NCI-H2029 treated with DMSO at 0.1 percent for 48 hours (cell line): ENCODE data around the gene SPATS2.
"Not testable (repeated sequence)": the region's sequence is repeated elsewhere in the genome, so short reads cannot be mapped to it uniquely, and the experiment has no call there.

Experiments used
- DNase-seq: peaks from one replicate; lab custom pipeline; 2025; lab: John Stamatoyannopoulos, UW

SPATS2 gene

DNA sequence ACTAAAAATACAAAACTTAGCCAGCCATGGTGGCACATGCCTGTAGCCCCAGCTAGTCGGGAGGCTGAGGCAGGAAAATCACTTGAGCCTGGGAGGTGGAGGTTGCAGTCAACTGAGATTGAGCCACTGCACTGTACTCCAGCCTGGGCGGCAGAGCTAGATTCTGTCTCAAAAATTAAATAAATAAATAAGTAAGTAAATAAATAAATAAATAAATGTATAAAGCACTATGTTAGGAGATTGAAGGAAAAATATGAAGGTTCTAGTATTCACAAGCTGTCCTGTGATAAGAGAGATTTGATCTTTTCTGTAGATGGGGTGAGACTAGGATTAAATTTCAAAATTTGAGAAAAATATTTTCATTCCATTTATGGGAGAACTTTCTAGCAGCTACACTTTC, 14.9 kb upstream of the SPATS2 start:
- DNase-seq, result no peak

DNA sequence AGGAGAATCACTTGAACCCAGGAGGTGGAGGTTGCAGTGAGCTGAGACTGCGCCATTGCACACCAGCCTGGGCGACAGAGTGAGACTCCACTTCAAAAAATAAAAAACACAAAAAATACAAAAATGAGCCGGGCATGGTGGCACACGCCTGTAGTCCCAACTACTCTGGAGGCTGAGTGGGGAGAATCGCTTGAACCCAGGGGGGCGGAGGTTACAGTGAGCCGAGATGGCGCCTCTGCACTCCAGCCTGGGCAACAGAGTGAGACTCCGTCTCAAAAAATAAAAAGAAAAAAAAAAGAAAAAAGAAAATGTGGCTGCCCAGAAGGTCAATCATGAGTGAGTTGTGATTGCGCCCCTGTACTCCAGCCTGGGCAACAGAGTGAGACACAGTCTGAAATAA, 11.3 kb upstream of the SPATS2 start:
- no peak for DNase-seq

DNA sequence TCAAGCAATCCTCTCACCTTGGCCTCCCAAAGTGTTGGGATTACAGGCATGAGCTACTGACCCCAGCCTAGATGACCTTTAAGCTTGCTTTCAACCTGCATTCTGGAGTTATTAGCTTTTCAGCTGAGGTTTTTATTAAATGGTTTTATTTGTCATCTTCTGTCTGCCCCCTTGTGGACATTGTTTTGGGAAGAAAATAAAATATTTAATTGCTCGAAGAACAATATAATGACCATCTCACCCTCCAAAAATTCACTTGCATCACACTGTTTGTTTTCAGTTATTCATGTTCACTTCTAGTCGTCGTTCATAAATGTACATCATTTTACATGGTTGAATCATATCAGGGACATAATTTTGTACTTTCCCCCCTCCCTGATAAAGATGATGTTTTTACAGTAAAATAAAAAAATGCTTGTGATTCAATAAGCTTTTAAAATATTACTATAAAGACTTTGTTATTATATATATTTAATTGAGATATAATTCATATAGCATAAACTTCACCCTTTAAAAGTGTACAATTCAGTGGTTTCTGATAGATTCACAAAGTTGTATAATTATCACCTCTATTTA, 10.1 kb upstream of the SPATS2 start:
- DNase-seq, result no peak

DNA sequence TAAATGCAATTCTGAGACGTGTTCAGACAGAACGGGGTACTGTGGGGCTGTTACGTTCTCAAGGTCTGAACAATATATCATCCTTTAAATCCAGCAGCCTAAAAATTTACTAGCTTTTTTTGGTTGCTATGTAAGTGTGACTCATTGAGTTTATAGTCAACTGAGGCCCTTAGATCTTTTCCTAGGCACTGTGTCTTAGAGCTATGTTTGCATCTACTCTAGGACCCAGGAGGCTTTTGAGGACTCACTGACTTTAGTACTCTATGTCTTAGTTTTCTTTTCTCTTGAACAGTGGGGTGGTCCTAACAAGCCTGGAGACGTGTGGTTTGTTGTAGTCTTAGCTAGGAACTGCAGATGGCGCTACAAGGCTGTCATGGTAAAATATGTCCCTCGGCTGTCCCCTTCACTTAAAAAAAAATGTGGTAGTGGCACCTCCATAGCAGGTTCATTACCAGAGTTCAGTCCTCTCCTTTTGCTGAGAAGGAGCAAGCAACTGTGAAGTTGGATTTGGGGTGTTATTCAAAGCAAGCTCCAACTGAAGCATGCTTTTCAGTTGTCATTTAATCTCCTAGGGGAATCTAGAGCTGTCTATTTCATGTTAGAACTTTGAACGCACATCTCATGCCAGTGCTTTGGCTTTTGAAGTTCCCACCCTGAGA, 8.7 kb upstream of the SPATS2 start:
- DNase-seq, result peak; percentile 78

DNA sequence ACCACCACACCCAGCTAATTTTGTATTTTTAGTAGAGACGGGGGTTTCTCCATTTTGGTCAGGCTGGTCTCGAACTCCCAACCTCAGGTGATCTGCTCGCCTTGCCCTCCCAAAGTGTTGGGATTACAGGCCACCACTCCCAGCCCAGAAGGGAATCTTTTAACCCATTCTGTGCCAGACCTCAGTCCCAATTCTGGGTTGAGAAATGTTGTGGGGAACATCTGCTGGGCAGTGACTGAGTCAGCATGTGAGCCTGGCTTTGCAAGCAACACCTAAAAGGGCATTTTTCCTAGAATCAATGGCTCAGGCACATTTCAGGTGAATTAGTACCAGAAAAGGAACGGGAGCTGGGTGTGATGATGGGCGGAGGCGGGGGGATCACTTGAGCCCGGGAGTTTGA, 7.6 kb upstream of the SPATS2 start:
- no peak for DNase-seq

DNA sequence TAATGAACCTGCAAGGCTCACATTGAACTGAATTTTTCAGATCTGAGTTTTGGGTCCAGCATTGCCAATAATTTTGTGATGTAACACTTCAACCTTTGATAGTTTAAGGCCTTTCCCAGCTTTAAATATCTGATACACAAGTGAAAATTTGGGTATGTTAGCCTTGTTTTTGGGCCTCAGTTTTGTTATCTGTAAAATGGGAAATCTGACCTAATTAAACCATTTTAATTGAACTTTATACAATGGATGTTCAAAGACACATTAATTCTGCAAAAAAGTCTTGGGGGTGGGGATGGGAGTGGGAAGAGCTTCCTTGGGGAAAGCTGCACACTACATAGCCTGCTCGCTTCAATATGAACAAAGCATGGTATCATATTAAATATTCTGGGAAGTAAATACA, 5.2 kb upstream of the SPATS2 start:
- DNase-seq, result no peak

DNA sequence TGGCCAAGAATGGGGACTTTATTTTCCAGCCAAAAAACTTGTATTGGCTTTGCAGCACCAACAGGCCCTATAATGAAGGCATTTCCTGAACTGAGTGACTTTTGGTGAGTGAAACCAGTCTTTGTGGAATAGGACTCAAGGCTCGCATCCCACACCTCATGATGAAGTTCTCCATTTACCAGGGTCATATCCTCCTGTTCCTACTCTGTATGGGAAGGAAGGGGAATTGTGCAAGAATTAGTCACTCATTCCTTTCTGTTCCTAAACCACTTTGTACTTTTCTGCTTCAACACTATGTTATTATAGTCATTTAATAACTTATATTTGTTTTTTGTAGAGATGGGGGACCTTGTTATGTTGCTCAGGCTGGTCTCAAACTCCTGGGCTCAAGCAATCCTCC, 2.3 kb upstream of the SPATS2 start:
- DNase-seq, result no peak

DNA sequence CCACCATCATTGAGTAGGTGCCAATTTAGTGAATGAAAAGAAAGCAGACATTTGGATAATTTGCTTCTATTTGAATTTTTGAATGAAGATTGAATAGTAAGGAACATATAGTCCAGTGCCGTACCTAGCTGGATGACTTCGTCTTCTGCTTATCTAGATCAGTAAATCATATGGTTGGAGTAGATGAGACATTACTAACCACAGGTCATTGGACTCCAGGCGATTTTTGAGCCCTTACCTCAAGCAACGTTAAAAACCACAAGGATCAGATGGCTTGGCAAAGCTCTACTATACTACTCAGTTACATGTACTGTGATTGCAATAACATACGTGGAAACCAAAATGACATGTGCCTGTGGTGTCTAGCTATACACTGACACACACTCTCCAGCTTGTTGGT, 1.7 kb upstream of the SPATS2 start:
- no peak for DNase-seq

DNA sequence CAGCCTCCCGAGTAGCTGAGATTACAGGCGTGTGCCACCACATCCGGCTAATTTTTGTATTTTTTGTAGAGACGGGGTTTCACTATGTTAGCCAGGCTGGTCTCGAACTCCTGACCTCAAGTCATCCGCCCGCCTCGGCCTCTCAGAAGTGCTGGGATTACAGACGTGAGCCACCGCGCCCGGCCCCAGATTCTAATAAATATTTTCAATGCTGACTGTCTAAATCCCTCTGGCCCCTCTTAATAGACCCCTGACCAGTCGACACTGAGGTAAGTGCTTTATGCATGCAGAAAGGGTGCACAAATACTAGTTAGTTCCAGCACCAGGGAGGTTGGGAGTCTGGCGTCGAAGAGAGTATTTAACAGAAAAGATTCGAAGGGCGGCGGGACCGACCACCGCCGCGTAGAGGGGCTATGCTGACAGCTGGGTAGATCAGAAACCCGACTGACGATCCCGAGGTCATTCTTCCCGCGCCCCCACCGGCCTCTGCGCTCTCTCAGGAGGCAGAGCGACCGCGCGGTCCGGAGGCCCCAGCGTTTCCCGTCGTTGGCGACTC, 1.1 kb upstream of the SPATS2 start:
- no peak for DNase-seq

DNA sequence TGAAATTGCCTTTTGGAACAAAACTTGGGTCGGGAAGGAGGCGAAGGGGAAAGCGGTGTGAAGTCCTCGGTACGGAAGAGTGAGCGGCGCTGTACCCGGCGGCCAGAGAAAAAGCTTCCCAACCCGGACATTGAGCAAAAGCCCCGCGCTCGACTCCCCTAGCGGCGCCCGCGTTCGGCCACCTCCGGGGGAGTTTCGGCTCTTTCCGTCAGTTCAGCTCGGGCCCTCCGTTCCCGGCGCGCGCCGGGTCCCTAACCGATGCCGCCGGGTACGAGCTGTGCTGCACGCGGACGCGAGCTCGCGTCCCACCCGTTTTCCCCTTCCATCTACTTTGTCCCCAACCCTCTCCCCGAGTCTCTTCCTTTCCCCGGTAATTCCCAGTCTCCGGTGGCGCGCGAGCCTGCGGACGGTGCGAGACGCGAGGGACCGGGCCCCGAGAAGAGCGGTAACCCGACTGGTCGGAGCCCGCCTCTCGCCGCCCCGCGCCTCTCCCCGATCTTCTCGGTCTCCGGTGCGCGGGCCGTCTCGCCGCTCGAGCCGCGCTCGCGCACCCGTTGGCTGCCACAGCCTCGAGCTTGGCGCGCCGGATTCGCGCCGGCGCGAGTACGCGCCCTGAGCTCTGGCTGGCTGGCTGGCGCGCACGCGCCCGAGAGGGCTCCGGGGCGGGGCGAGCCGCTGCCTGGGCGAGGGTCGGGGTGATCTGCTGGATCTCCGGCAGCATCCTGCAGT, 446 bp upstream of the SPATS2 start:
- peak; percentile 79 for DNase-seq

DNA sequence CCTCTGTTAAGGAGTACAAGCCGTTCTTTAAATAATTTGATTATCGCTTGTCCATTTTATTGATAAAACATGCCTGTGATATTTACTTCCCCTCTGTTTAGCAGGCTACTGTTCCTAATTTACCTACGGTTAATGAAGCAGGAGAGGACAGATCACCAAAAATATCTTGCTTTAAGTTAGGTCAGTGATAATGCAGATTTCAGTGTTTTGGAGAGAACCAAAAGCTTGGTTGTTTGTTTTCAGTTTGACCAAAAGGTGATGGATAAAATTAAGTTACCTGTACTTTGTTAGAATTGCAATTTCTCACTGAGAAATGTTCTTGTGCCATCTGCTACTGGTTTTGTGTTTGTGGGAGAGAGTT, 958 bp downstream of the SPATS2 start:
- no peak for DNase-seq

DNA sequence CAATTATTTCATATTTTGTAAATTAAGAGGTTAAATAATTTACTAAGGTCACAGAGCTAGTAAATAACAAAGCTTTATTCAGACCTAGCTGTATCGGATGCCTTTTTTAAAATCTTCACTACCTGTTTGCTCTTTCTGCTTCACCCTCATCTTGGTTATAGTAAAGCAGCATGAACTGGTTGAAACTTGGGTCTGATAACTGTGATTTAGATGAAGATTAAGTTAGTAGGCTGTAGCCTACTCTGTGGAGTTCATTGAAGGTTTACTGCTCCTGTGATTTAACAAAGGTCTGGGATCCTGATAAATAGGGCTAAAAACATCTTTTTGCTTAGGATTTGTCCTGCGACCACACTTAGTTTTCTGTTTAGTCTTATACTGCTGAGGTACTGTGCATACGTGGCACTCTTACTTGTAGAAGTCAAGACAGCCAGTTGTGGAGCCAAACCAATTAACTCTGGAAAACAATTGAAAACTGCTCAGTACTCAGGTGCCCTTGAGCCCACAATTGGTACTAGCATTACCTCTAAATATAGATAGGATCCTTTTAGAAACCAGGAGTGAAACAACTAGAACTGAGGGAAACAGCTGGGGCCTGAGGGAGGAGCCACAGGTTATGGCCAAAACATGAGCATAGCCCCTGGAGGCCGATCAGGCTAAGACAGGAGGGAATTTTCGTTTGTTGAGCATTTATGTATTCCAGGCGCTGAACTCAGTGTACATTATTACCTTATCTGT, 2.3 kb downstream of the SPATS2 start:
- DNase-seq, result peak; percentile 49

DNA sequence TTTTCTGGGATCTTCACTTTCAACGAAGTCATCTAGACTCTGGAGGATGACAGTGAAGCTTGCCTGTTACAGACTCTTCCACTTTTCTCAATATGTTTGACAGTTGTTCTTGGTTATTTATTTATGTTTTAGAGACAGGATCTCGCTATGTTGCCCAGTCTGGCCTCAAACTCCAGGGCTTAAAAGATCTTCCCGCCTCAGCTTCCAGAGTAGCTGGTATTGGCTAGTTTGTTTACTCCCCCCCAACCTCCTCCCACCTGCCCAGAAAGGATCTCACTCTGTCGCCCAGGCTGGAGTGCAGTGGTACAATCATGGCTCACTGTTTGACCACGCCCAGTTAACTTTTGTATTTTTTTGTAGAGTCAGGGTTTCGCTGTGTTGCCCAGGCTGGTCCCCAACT, 3.3 kb downstream of the SPATS2 start:
- DNase-seq, result no peak

DNA sequence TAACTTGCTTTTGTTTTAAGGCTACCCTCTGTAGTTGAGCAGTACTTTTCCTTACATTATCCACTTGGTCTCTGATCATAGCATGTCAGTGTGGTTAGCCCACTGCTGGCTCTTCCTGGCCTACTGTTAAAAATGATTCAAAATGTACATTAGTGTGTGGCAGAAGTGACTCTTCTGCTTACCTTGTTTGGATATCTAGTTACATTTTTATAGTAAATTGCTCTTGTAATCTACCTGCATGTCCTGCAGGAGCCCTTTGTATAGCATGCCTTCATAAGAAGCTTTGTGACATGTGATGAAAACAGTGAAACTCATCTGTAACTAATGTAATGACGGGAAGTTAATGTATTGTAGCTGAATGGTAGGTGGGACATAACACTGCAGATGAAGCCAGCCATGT, 8.1 kb downstream of the SPATS2 start:
- peak; percentile 22 for DNase-seq

DNA sequence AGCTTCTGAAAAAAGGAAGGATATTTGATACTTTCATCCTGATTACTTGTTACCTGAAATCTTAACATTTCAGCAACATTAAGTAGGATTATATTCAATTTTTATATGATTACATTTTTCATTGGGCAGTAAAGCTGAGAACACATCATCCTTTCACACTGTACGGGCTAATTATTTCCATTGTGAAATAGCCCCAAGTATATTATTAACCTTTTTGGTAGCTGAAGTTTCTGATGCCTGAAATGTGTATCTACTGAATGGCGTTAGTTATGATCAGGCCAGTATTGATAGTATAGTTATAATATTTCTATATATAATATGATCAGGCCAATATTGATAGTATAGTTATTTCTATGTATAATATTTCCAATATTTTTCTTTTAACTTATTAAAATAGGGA, 10.1 kb downstream of the SPATS2 start:
- no peak for DNase-seq

DNA sequence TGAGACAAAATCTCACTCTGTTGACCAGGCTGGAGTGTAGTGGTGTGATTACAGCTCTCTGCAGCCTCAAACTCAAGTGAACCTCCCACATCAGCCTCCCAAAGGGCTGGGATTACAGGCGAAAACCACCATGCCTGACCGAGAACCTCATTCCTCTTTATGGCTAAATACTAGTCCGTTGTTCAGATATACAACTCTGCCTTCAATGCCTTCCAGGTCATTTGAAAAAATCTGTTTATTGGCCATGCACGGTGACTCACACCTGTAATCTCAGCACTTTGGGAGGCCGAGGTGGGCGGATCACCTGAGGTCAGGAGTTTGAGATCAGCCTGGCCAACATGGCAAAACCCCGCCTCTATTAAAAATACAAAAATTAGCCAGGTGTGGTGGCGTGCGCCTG, 12.9 kb downstream of the SPATS2 start:
- not testable (repeated sequence) for DNase-seq

DNA sequence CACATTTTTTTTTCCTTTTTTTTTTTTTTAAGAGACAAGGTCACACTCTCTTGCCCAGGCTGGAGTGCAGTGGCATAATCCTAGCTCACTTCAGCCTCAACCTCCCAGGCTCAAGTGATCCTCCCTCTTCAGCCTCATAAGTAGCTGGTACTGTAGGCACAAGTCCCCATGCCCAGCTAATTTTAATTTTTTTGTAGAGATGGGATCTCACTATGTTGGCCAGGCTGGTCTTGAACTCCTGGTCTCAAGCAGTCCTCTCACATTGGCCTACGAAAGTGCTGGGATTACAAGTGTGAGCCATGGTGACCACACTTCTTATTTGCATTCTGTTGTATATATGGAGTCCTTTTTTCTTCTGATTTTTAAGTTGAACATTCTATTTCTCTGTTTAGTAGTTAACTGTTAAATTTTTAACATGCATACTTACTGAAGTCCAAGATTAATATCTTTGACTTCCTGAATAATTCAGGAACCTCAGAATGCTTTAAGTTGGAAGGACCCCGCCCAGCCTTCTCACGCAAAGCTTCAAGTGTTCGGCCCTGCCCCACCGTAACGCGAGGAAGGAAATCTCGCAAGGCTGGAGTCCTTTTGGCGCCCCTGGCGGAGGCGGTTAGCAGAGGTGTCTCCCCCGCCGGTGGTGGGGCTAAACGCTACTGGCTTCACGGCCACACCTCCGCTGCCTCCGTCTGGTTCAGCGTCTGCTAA, 21.6 kb downstream of the SPATS2 start:
- DNase-seq, result no peak

DNA sequence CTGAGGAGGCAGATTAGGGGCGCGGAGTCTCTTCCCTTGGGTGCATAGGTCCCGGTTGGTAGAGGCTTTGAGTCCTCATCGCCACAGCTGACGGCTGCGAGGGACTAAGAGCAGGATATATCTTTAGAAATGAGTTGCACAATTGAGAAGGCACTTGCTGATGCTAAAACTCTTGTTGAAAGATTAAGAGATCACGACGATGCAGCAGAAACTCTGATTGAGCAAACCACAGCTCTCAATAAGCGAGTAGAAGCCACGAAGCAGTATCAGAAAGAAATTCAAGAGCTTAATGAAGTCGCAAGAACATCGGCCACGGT, 22.1 kb downstream of the SPATS2 start:
- DNase-seq, result no peak

DNA sequence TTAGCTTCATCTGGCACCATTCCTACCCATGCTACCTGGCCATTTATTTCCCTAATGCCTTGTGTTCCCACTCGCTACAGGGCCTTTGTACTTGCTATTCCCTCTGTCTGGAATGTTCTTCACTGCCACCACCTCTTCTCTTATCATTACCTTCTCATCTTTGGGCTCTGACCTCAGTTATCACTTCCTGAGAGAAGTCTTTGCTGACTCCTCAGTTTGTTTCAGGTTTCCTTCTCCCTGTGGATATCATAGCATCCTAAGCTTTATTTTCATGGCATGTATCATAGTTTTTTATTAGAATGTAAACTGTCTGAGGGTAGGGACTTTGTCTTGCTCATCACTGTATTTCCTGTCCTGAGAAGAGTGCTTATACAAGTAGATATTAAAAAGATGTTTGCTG, 29.7 kb downstream of the SPATS2 start:
- DNase-seq, result no peak

DNA sequence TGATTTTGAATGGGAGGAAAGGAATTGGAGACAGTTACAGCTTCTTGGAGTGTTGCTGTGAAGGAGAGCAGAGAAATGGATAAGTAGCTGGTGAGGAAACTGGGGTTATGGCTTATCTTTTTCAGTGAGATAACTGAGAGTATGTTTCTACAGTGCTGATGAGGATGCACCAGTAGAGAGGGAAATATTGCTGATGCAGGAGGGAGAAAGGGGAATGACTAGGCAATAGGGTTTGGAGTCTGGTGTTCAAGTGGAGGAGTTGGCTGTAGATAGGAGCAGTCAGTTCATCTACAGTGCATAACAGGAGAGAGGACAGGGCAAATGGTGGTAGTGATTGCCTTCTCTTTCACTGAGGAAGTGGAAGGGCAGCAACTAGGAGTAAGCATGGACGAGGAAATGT, 33.0 kb downstream of the SPATS2 start:
- DNase-seq, result no peak

DNA sequence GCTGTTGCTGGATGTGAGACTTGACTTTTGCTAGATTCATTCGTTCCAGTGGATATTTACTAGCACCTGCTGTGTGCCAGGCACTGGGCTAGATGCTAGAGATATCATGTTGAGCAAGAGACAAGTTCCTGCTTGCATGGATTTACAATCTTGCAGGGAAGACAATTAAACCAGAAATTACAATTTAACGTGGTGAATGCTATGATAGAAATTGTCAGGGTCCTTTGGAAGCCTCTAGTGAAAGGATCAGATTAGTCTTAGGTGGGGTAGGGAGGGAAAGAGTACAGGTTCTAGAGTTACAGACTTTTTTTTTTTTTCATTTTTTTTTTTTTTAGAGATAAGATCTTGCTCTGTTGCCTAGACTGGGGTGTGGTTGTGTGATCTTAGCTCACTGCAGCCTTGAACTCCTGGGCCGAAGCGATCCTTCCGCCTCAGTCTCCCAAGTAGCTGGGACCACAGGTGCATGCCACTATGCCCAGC, 36.7 kb downstream of the SPATS2 start:
- no peak for DNase-seq

DNA sequence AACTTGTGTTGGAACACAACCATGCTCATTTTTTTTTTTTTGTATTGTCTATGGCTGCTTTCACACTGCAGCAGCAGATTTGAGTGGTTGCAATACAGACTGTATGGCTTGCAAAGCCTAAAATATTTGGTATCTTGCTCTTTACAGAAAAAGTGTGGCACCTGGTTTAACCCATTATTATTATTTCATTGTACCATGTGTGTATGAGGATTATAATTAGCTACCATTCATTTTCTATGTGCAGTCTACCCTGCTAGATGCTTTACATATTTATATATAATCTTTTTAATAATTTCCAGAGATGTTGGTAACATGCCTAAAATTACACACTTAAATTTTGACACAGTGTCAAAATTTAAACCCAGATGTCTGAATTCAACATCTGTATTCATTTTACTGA, 37.7 kb downstream of the SPATS2 start:
- no peak for DNase-seq
